ENCODE data around the gene GPR68. TPM values are rescaled to one million over a fixed set of nuclear protein-coding genes. Genes with fewer than 3 reads are reported as not detected.

GPR68 gene
- total and polyA plus RNA-seq, 4 donors = 2.3 to 7.6 (median 2.8) TPM

GRCh38 chr14:91211017-91211416 is 33.5 kb downstream of the GPR68 start:
- H3K36me3 ChIP-seq (ENCODE audit: control insufficient read depth in 4 of 4, insufficient read depth in 4 of 4, low read length in 4 of 4) = peaks cover 9 to 25% (median 17%) of the 10 kb centered on the region in 4 donors
- no peak for ATAC-seq (ENCODE audit: insufficient read depth, low FRiP score)
- no peak overlapping the region for H3K4me3 ChIP-seq
- no peaks in the 10 kb centered on the region for H3K27me3 ChIP-seq (ENCODE audit: control insufficient read depth in 3 of 3, insufficient read depth in 3 of 3, low read length in 2 of 3)
- DNase-seq = no peak
- WGBS, 2 donors = 95 to 98% methylated on average over 2 of the region's 2 CpGs
- peaks cover 0 to 2% (median 0%) of the 10 kb centered on the region in 5 donors for H3K4me1 ChIP-seq (ENCODE audit: control insufficient read depth in 5 of 5, insufficient read depth in 5 of 5, low read length in 5 of 5)
- no peak overlapping the region for H3K27ac ChIP-seq (ENCODE audit: low read depth in 1 of 2, low read length in 1 of 2)
- no peak for TF ChIP-seq CTCF (IDR thresholded peaks at IDR 0.05; ENCODE audit: control extremely low read depth, extremely low read depth)
- no peaks in the 10 kb centered on the region for H3K9me3 ChIP-seq (ENCODE audit: control insufficient read depth in 4 of 4, insufficient read depth in 3 of 4, low read length in 3 of 4)
- H3K9ac ChIP-seq (ENCODE audit: insufficient read depth in 1 of 2, low read length in 2 of 2) = no peak overlapping the region

- 71 to 76% methylated on average over 3 of the region's 3 CpGs for WGBS, 2 donors
- H3K27ac ChIP-seq (ENCODE audit: low read depth in 1 of 2, low read length in 1 of 2) = no peak overlapping the region
- H3K27me3 ChIP-seq (ENCODE audit: control insufficient read depth in 3 of 3, insufficient read depth in 3 of 3, low read length in 2 of 3) = no peaks in the 10 kb centered on the region
- DNase-seq = no peak
- no peak overlapping the region for H3K9ac ChIP-seq (ENCODE audit: insufficient read depth in 1 of 2, low read length in 2 of 2)
- no peak overlapping the region for H3K4me3 ChIP-seq
- no peaks in the 10 kb centered on the region for H3K9me3 ChIP-seq (ENCODE audit: control insufficient read depth in 4 of 4, insufficient read depth in 3 of 4, low read length in 3 of 4)
- peaks cover 0 to 9% (median 0%) of the 10 kb centered on the region in 5 donors for H3K4me1 ChIP-seq (ENCODE audit: control insufficient read depth in 5 of 5, insufficient read depth in 5 of 5, low read length in 5 of 5)
- peaks cover 17 to 27% (median 22%) of the 10 kb centered on the region in 4 donors for H3K36me3 ChIP-seq (ENCODE audit: control insufficient read depth in 4 of 4, insufficient read depth in 4 of 4, low read length in 4 of 4)
- no peak for TF ChIP-seq CTCF (IDR thresholded peaks at IDR 0.05; ENCODE audit: control extremely low read depth, extremely low read depth)
- no peak for ATAC-seq (ENCODE audit: insufficient read depth, low FRiP score)
Measured at GRCh38 chr14:91207008-91207407, 37.5 kb downstream of the GPR68 start.

- no peak for TF ChIP-seq CTCF (IDR thresholded peaks at IDR 0.05; ENCODE audit: control extremely low read depth, extremely low read depth)
- H3K4me3 ChIP-seq = no peak overlapping the region
- peaks cover 0 to 11% (median 0%) of the 10 kb centered on the region in 5 donors for H3K4me1 ChIP-seq (ENCODE audit: control insufficient read depth in 5 of 5, insufficient read depth in 5 of 5, low read length in 5 of 5)
- 80 to 81% methylated on average over 7 of the region's 7 CpGs for WGBS, 2 donors
- H3K36me3 ChIP-seq (ENCODE audit: control insufficient read depth in 4 of 4, insufficient read depth in 4 of 4, low read length in 4 of 4) = peaks cover 11 to 26% (median 21%) of the 10 kb centered on the region in 4 donors
- DNase-seq (no peak), ATAC-seq (ENCODE audit: insufficient read depth, low FRiP score) (no peak)
- H3K9ac ChIP-seq (ENCODE audit: insufficient read depth in 1 of 2, low read length in 2 of 2) = no peak overlapping the region
- H3K27me3 ChIP-seq (ENCODE audit: control insufficient read depth in 3 of 3, insufficient read depth in 3 of 3, low read length in 2 of 3) = no peaks in the 10 kb centered on the region
- peak overlapping the region in 1 of 2 donors; percentile 47 for H3K27ac ChIP-seq (ENCODE audit: low read depth in 1 of 2, low read length in 1 of 2)
- H3K9me3 ChIP-seq (ENCODE audit: control insufficient read depth in 4 of 4, insufficient read depth in 3 of 4, low read length in 3 of 4) = no peaks in the 10 kb centered on the region
Measured at GRCh38 chr14:91205459-91205858, 39.0 kb downstream of the GPR68 start.

GRCh38 chr14:91204657-91205056 is 39.8 kb downstream of the GPR68 start:
- peaks cover 0 to 11% (median 0%) of the 10 kb centered on the region in 5 donors for H3K4me1 ChIP-seq (ENCODE audit: control insufficient read depth in 5 of 5, insufficient read depth in 5 of 5, low read length in 5 of 5)
- H3K9me3 ChIP-seq (ENCODE audit: control insufficient read depth in 4 of 4, insufficient read depth in 3 of 4, low read length in 3 of 4) = no peaks in the 10 kb centered on the region
- peaks cover 13 to 25% (median 20%) of the 10 kb centered on the region in 4 donors for H3K36me3 ChIP-seq (ENCODE audit: control insufficient read depth in 4 of 4, insufficient read depth in 4 of 4, low read length in 4 of 4)
- WGBS, 2 donors = 98 to 99% methylated on average over 14 of the region's 14 CpGs
- no peak for TF ChIP-seq CTCF (IDR thresholded peaks at IDR 0.05; ENCODE audit: control extremely low read depth, extremely low read depth)
- no peaks in the 10 kb centered on the region for H3K27me3 ChIP-seq (ENCODE audit: control insufficient read depth in 3 of 3, insufficient read depth in 3 of 3, low read length in 2 of 3)
- no peak overlapping the region for H3K4me3 ChIP-seq
- no peak for ATAC-seq (ENCODE audit: insufficient read depth, low FRiP score)
- no peak for DNase-seq
- no peak overlapping the region for H3K9ac ChIP-seq (ENCODE audit: insufficient read depth in 1 of 2, low read length in 2 of 2)
- H3K27ac ChIP-seq (ENCODE audit: low read depth in 1 of 2, low read length in 1 of 2) = no peak overlapping the region

Data from lung (tissue), 12 donors.